ENCODE data around the gene FZD4.
"Not testable (repeated sequence)": the region's sequence is repeated elsewhere in the genome, so short reads cannot be mapped to it uniquely, and the experiment has no call there.

FZD4 gene

GRCh38 chr11:86938203-86938899, 16.8 kb downstream of the FZD4 start:
- no peak overlapping the region for H3K4me3 ChIP-seq (ENCODE audit: low read depth, low read length)

GRCh38 chr11:86937193-86937806, 17.9 kb downstream of the FZD4 start:
- not testable (repeated sequence) for H3K4me3 ChIP-seq (ENCODE audit: low read depth, low read length)

- H3K4me3 ChIP-seq (ENCODE audit: low read depth, low read length) = no peak overlapping the region
These were observed 20.1 kb downstream of the FZD4 start for GRCh38 chr11:86934926-86935579.

GRCh38 chr11:86934582-86934900, 20.7 kb downstream of the FZD4 start:
- H3K4me3 ChIP-seq (ENCODE audit: low read depth, low read length) = no peak overlapping the region

- H3K4me3 ChIP-seq (ENCODE audit: low read depth, low read length) = no peak overlapping the region
These were observed 21.2 kb downstream of the FZD4 start for GRCh38 chr11:86933891-86934581.

GRCh38 chr11:86932924-86933875, 22.0 kb downstream of the FZD4 start:
- H3K4me3 ChIP-seq (ENCODE audit: low read depth, low read length) = no peak overlapping the region

- H3K4me3 ChIP-seq (ENCODE audit: low read depth, low read length) = no peak overlapping the region
These were observed 23.0 kb downstream of the FZD4 start for GRCh38 chr11:86932259-86932585.

GRCh38 chr11:86931548-86932258, 23.5 kb downstream of the FZD4 start:
- H3K4me3 ChIP-seq (ENCODE audit: low read depth, low read length) = no peak overlapping the region

GRCh38 chr11:86930957-86931547, 24.1 kb downstream of the FZD4 start:
- H3K4me3 ChIP-seq (ENCODE audit: low read depth, low read length) = no peak overlapping the region

- H3K4me3 ChIP-seq (ENCODE audit: low read depth, low read length) = no peak overlapping the region
These were observed 28.2 kb downstream of the FZD4 start for GRCh38 chr11:86926975-86927374.

- H3K4me3 ChIP-seq (ENCODE audit: low read depth, low read length) = no peak overlapping the region
These were observed 31.0 kb downstream of the FZD4 start for GRCh38 chr11:86923999-86924766.

GRCh38 chr11:86922225-86922624, 33.0 kb downstream of the FZD4 start:
- H3K4me3 ChIP-seq (ENCODE audit: low read depth, low read length) = no peak overlapping the region

GRCh38 chr11:86919557-86920210, 35.5 kb downstream of the FZD4 start:
- H3K4me3 ChIP-seq (ENCODE audit: low read depth, low read length) = no peak overlapping the region

- no peak overlapping the region for H3K4me3 ChIP-seq (ENCODE audit: low read depth, low read length)
These were observed 36.2 kb downstream of the FZD4 start for GRCh38 chr11:86918973-86919372.

GRCh38 chr11:86918496-86918895, 36.7 kb downstream of the FZD4 start:
- no peak overlapping the region for H3K4me3 ChIP-seq (ENCODE audit: low read depth, low read length)

GRCh38 chr11:86917589-86917988, 37.6 kb downstream of the FZD4 start:
- no peak overlapping the region for H3K4me3 ChIP-seq (ENCODE audit: low read depth, low read length)

- no peak overlapping the region for H3K4me3 ChIP-seq (ENCODE audit: low read depth, low read length)
These were observed 38.9 kb downstream of the FZD4 start for GRCh38 chr11:86916330-86916729.

GRCh38 chr11:86915850-86916249, 39.3 kb downstream of the FZD4 start:
- H3K4me3 ChIP-seq (ENCODE audit: low read depth, low read length) = not testable (repeated sequence)
